ENCODE results near the gene PLCB1. TPM values are rescaled to one million over a fixed set of nuclear protein-coding genes. Genes with fewer than 3 reads are reported as not detected.

The PLCB1 gene
- total RNA-seq, 4 donors from 2014 or later, result 13.5 to 110 (median 30.4) TPM

DNA sequence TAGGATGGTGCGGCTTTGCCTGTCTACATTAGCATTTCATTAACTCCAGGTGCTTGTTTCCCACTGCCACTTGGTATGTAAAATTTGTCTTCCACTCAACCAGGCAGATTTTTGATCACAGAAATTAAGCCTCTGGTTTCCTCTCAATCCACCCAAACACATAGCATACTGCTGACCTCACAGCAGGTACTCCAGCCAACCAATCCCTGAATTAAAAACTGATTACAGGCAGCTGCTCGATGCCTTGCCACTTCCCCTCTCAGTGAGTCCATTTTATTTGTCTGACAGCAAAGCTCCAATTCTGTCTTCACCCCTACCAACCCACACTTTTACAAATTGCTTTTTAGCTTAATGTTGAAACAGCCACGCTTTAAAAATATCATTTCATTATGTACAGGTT, 95.2 kb downstream of the PLCB1 start:
- H3K9me3 ChIP-seq, result no peaks in the 10 kb centered on the region
- no peaks in the 10 kb centered on the region for H3K36me3 ChIP-seq
- intact Hi-C loops (cut with DNase I; ENCODE audit: low total_unique reads), result no loop called here
- no peaks in the 10 kb centered on the region for H3K4me1 ChIP-seq
- no peak for DNase-seq
- no peak overlapping the region for H3K27ac ChIP-seq
- TF ChIP-seq POLR2A (IDR thresholded peaks at IDR 0.05), result no peak
- TF ChIP-seq, protein P1, sequence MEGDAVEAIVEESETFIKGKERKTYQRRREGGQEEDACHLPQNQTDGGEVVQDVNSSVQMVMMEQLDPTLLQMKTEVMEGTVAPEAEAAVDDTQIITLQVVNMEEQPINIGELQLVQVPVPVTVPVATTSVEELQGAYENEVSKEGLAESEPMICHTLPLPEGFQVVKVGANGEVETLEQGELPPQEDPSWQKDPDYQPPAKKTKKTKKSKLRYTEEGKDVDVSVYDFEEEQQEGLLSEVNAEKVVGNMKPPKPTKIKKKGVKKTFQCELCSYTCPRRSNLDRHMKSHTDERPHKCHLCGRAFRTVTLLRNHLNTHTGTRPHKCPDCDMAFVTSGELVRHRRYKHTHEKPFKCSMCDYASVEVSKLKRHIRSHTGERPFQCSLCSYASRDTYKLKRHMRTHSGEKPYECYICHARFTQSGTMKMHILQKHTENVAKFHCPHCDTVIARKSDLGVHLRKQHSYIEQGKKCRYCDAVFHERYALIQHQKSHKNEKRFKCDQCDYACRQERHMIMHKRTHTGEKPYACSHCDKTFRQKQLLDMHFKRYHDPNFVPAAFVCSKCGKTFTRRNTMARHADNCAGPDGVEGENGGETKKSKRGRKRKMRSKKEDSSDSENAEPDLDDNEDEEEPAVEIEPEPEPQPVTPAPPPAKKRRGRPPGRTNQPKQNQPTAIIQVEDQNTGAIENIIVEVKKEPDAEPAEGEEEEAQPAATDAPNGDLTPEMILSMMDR (IDR thresholded peaks at IDR 0.05), result no peak
- no peak overlapping the region for H3K4me3 ChIP-seq
- H3K27me3 ChIP-seq, result no peaks in the 10 kb centered on the region

DNA sequence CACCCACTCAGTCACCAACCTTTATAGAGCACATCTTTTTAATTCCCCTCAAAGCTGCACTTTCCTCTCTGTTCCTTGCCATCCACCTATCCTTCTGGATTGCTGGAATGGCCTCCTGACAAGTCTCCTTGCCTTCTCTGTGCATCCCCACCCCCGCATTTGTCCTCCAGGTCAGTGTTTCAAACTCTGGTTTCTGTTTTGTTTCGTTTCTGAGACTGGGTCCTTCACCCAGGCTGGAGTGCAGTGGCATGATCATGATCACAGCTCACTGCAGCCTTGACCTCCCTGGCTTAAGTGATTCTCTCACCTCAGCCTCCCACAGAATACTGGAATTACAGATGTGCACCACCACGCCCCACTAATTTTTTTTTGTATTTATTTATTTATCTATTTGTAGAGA, 96.2 kb downstream of the PLCB1 start:
- Histone ChIP-seq H3K4me3 (no peak overlapping the region), H3K27me3 (no peaks in the 10 kb centered on the region), H3K9me3 (no peaks in the 10 kb centered on the region), H3K4me1 (no peaks in the 10 kb centered on the region), H3K36me3 (no peaks in the 10 kb centered on the region), H3K27ac (no peak overlapping the region)
- intact Hi-C loops (cut with DNase I; ENCODE audit: low total_unique reads), result no loop called here
- DNase-seq, result no peak
- TF ChIP-seq, protein P1 (IDR thresholded peaks at IDR 0.05), result no peak
- TF ChIP-seq POLR2A (IDR thresholded peaks at IDR 0.05), result no peak

DNA sequence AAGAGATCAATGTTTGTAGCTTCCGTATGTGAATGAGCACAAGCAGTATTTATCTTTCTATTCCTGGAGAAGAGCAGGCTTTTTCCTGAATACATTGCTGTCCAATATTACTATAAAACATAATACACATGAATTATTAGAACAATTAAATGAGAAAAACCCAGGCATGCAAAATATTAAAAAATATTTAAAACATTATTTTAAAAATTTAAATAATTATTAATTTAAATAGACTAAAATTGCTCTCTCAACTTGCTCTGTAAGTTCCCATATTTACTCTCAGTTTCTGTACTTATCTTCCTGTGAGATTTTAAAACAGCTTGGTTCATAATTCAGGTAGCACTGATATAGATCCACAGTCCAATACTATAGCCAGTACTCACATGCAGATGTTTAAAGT, 97.0 kb downstream of the PLCB1 start:
- TF ChIP-seq, protein P1 (IDR thresholded peaks at IDR 0.05), result no peak
- TF ChIP-seq POLR2A (IDR thresholded peaks at IDR 0.05), result no peak
- no peak overlapping the region for H3K4me3 ChIP-seq
- no peaks in the 10 kb centered on the region for H3K36me3 ChIP-seq
- H3K27me3 ChIP-seq, result no peaks in the 10 kb centered on the region
- H3K9me3 ChIP-seq, result no peaks in the 10 kb centered on the region
- no peak for DNase-seq
- no peaks in the 10 kb centered on the region for H3K4me1 ChIP-seq
- H3K27ac ChIP-seq, result no peak overlapping the region
- intact Hi-C loops (cut with DNase I; ENCODE audit: low total_unique reads), result no loop called here

DNA sequence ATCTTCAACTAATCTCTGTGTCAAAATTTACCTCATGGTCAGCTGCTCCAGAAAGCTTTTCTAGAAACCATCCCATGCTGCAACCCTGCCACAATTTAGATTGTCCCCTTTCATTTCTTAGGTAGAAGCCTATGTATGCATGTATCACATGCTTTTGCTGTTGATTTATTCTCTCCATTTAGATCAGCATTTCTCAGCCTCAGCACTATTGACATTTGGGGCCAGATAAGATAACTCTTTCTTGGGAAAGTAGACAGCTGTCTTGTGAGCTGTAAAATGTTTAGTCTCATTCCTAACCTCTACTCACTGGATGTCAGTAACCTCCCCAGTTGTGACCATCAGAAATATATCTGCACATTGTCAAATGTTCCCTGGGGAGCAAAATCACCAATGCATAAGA, 99.0 kb downstream of the PLCB1 start:
- no peaks in the 10 kb centered on the region for H3K4me1 ChIP-seq
- no peak for TF ChIP-seq POLR2A (IDR thresholded peaks at IDR 0.05)
- TF ChIP-seq, protein P1 (IDR thresholded peaks at IDR 0.05), result no peak
- H3K9me3 ChIP-seq, result no peaks in the 10 kb centered on the region

DNA sequence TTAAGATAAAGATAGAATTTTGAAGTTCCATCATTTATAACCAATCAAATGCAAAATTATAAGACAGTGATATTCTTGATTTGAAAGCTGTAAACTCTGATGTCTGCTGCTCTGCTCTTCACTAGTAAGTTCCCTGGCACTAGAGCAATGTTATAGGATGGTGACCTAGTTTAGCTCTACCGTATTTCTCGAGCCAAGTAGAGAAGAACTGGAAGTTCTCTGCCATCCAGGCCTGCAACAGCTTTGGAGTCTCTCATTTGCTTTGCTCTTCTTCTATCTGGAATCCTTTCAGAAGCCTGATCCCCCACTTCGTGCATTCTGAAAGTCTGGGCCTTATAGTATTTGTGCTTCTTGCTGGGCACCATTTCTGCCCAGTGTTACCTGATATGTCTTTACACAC, 100.3 kb downstream of the PLCB1 start:
- Histone ChIP-seq H3K4me3 (no peak overlapping the region), H3K27me3 (no peaks in the 10 kb centered on the region), H3K4me1 (no peaks in the 10 kb centered on the region), H3K9me3 (no peaks in the 10 kb centered on the region), H3K36me3 (no peaks in the 10 kb centered on the region), H3K27ac (no peak overlapping the region)
- no peak for DNase-seq
- intact Hi-C loops (cut with DNase I; ENCODE audit: low total_unique reads), result no loop called here
- TF ChIP-seq, protein P1 (IDR thresholded peaks at IDR 0.05), result no peak
- TF ChIP-seq POLR2A (IDR thresholded peaks at IDR 0.05), result no peak

More for the DNA sequence above, 99.0 kb downstream of the PLCB1 start:
- Histone ChIP-seq H3K27ac (no peak overlapping the region), H3K27me3 (no peaks in the 10 kb centered on the region), H3K4me3 (no peak overlapping the region), H3K36me3 (no peaks in the 10 kb centered on the region)
- no peak for DNase-seq
- intact Hi-C loops (cut with DNase I; ENCODE audit: low total_unique reads), result no loop called here

Data from uterus (tissue), 4 donors.